SU-DHL-6 (cell line): ENCODE data around the gene RPP25L.

Experiments used
- EZH2phosphoT487 ChIP-seq: fragments of 200-600 bp; sonication (generic), shearing (Covaris generic); conservative IDR thresholded peaks from 2 replicates; pipeline ENCODE4 v1.6.1; 2018; ENCODE audit warnings: mild to moderate bottlenecking, antibody characterized with exemption, low read length, moderate library complexity, mixed read lengths
- TF ChIP-seq, protein P1 (sequence below): fragments of 200-600 bp; sonication (generic); IDR thresholded peaks from one replicate; pipeline ENCODE4 v1.5.1; 2017; ENCODE audit warnings: antibody characterized with exemption, mild to moderate bottlenecking, low read length, moderate library complexity; ENCODE audit not compliant: insufficient read depth, poor library complexity, severe bottlenecking

DNA sequence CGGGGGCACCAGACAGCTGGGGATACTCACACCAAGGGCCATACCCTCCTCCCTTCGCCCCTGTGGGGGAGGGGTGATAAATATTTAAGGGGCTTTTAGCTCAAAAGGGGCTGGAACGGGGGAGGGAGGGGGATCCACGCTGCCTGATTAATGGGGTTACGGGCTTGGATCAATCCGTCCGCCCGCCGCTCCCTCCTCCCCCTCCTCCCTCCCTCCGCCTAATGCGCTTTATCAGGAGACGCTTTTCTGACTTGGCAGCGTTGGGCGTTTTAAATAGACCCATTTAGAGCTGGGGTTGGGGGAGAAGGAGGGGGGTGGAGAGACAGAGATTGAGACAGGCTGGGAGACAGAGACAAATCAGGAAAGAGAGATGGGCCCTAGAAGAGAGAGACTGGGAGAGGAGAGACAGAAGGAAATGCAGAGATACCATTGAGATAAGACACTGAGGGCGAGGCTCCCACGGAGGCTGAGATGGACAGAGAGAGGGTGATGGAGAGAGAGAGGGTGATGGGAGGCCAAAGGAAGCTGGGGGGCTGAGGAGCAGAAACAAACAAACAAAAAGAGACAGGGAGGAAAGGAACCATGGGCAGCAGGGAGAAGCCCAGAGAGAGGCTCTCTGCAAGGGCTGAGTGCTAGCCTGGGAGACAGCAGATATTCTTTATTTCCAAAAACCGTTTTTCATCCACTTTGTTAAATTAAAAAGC lies 32.6 kb downstream of the RPP25L start:
- TF ChIP-seq, protein P1, sequence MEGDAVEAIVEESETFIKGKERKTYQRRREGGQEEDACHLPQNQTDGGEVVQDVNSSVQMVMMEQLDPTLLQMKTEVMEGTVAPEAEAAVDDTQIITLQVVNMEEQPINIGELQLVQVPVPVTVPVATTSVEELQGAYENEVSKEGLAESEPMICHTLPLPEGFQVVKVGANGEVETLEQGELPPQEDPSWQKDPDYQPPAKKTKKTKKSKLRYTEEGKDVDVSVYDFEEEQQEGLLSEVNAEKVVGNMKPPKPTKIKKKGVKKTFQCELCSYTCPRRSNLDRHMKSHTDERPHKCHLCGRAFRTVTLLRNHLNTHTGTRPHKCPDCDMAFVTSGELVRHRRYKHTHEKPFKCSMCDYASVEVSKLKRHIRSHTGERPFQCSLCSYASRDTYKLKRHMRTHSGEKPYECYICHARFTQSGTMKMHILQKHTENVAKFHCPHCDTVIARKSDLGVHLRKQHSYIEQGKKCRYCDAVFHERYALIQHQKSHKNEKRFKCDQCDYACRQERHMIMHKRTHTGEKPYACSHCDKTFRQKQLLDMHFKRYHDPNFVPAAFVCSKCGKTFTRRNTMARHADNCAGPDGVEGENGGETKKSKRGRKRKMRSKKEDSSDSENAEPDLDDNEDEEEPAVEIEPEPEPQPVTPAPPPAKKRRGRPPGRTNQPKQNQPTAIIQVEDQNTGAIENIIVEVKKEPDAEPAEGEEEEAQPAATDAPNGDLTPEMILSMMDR, result no peak
- no peak for TF ChIP-seq EZH2phosphoT487
